Spleen (tissue), 7 donors: ENCODE results near the gene ZDHHC3.

Experiments
- POLR2A ChIP-seq, 3 donors: fragments of 450-650 bp; IDR thresholded peaks; one replicate each; pipeline ENCODE4 v1.5.1; 2017; ENCODE audit warnings: antibody characterized with exemption in 3 of 3, mild to moderate bottlenecking in 1 of 3
- TF ChIP-seq, protein P1 (sequence below), 11 experiments: fragments of 200-600 bp in 7 of 11; fragments of 450-650 bp in 4 of 11; sonication (generic) in 4 of 11; IDR thresholded peaks in 8 of 11; conservative IDR thresholded peaks in 3 of 11; 1 replicate in 7 of 11; 2 replicates in 4 of 11; pipeline versions ENCODE4 v1.4.0 to v1.8.0; 2016 to 2021; ENCODE audit warnings: antibody characterized with exemption in 11 of 11, inconsistent platforms in 4 of 11, mild to moderate bottlenecking in 1 of 11
- donor health status: DM: no; HTN: no; CAD: no; lungs with moderate emphysema.
- donor health status: DM: no; HTN: no; CAD: no.
- donor health status: DM: no; HTN: no; CAD: no.

DNA sequence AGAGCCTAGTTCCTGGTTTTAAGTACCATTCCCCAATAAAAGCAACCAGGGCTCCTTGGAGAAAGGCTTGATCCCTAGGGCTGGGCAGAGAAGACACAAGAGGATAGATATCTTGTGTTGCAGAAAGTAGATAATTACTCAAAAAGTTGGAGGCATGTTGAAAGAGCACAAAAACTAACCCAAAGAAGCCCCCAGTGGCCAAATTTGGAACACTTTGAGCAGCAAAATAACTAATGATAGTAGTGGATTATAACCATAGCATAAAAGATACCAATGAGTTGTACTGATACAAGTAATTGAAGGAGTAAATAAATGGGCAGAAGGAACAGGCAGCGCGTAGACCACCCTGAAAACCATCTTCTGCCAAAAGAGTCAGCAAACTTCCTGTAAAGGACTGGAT, 12.1 kb upstream of the ZDHHC3 start:
- TF ChIP-seq POLR2A (IDR thresholded peaks at IDR 0.05) = no peak
- TF ChIP-seq, protein P1, sequence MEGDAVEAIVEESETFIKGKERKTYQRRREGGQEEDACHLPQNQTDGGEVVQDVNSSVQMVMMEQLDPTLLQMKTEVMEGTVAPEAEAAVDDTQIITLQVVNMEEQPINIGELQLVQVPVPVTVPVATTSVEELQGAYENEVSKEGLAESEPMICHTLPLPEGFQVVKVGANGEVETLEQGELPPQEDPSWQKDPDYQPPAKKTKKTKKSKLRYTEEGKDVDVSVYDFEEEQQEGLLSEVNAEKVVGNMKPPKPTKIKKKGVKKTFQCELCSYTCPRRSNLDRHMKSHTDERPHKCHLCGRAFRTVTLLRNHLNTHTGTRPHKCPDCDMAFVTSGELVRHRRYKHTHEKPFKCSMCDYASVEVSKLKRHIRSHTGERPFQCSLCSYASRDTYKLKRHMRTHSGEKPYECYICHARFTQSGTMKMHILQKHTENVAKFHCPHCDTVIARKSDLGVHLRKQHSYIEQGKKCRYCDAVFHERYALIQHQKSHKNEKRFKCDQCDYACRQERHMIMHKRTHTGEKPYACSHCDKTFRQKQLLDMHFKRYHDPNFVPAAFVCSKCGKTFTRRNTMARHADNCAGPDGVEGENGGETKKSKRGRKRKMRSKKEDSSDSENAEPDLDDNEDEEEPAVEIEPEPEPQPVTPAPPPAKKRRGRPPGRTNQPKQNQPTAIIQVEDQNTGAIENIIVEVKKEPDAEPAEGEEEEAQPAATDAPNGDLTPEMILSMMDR (IDR thresholded peaks at IDR 0.05 in 8 of 11, conservative IDR thresholded peaks at IDR 0.05 in 3 of 11) = peak in 7 of 11 experiments; percentile 25 to 46 (median 34)
